Activated CD8-positive, alpha-beta memory T cell treated with anti-CD3 and anti-CD28 coated beads, Interleukin-2, amount 50 U/mL, for 1 hour (primary cell): ENCODE measurements around the gene RFLNA.
"Not testable (repeated sequence)": the region's sequence is repeated elsewhere in the genome, so short reads cannot be mapped to it uniquely, and the experiment has no call there.

Experiments
- DNase-seq: peaks from one replicate; pipeline ENCODE4 v3.0.0-alpha.2; 2020; ENCODE audit errors: extremely low read depth

The RFLNA gene

GRCh38 chr12:124282287-124282686 is 12.6 kb upstream of the RFLNA start:
- no peak for DNase-seq

DNA sequence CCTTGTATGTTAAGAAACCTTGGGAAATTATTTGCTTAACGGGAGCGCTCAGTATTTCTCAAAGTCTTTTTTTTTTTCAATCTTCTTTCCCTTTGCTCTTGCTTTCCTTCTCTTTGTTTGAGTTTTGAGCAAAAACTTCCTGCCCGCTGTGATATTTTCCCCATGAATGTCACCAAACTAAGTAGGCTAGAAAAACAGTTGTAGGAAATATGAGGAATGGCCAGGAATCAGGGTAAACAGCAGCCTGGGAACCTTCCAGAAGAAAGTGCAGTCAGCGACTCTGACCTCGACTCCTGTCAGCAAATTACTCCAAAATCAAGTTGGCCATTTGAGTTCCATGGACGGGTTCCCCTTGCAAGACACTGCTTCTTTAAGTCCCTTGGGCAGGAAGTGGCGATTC is 11.6 kb upstream of the RFLNA start:
- DNase-seq, result no peak

DNA sequence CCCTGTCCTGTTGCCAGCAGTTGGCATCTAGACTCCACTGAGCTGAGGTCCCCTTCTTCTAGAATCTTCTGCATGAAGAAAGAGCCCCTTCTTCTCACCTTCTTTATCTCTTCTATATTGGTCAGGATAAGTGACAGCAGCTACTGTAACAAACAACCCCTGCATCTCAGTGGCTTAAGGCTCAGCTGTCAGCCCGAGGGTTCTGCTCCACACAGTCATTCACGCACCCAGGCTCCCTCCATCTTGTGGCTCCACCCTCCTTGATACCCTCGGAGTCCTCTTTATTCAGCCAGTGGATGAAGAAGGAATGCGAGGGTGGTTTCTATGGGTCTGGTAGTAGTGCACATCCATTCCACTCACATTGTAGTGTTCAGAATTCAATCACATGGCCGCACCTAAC is 10.5 kb upstream of the RFLNA start:
- no peak for DNase-seq

DNA sequence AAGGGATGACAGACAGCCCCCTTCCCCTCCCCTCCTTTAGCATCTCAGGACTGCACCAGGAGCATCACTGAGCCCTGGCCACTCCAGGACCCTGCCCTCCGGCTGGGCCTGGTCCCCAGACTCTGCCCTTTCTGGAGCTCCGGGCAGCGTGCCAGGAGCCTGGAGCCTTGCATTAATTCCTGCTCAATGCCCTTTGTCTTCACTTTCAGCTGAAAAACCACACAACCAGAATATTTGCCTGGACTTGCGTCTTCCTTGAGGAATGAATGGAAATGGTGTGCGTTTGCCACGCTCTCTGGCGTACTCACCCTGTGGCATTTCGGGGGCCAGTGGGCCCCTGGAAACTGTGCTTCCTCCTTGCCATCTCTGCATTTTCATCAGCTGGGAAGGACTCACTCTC is 8.5 kb upstream of the RFLNA start:
- DNase-seq, result no peak

DNA sequence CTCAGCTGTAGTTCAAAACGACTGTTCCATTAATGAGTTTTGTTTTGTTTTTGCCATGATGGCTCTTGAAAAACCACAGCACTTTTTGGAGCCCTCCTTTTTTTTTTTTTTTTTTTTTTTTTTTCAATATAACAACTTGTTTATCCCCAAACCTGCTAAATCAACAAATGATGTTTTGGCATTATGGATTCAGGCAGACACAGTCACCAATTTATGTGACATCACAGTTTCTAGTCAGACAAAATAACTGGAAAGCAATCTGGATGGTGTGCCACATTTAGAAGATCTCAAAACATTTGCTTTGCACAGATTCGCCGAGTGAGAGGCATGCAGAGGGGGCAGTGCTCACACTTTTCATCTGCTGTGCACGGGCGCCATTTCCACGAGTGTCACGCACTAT is 7.9 kb upstream of the RFLNA start:
- no peak for DNase-seq

GRCh38 chr12:124289634-124290600 is 5.0 kb upstream of the RFLNA start:
- DNase-seq, result no peak

DNA sequence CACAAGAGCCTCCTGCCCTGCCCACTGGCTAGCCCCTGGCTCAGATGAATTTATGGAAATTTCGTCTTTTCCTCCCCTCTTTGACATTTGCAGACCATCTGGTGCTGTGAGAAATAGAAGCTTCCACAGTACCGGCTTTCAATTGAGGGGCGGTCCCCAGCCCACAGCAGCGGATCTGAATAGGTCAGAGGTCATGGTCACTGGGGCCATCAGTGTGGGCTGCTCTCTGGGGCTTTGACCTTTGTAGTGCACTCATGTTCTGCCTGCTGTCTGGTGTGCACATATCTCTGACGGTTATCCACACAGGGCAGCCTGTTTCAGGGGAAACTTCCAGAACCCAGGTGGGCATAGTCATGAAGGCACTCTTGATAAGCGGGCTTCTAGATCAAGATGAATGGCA is 2.5 kb upstream of the RFLNA start:
- DNase-seq, result no peak

GRCh38 chr12:124293286-124294003 is 1.4 kb upstream of the RFLNA start:
- no peak for DNase-seq

- no peak for DNase-seq
Observed at GRCh38 chr12:124295431-124296058, 652 bp downstream of the RFLNA start.

- no peak for DNase-seq
Observed at GRCh38 chr12:124296295-124296915, 1.5 kb downstream of the RFLNA start.

DNA sequence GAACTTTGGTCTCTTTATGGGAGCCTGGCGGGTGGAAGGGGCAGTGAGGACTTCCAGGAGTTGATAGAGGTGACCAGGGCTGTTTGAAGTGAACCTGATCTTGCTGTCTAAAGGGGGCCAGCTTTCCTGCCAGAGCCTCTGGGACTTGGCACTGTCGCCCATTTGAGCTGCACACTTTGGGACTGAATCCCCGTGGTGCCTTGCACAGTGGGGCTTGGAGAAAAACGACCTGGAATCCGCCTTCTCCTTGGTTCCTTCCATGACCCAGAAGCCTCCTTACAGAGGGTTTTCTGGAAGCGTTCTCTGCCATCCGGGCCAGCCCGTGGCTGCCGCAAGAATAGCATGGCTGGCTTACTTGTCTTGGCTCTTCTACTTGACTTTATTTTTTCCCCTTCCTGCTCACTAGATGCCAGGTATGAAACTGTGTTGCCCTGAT is 2.0 kb downstream of the RFLNA start:
- no peak for DNase-seq

- DNase-seq, result no peak
Observed at GRCh38 chr12:124297389-124297788, 2.5 kb downstream of the RFLNA start.

DNA sequence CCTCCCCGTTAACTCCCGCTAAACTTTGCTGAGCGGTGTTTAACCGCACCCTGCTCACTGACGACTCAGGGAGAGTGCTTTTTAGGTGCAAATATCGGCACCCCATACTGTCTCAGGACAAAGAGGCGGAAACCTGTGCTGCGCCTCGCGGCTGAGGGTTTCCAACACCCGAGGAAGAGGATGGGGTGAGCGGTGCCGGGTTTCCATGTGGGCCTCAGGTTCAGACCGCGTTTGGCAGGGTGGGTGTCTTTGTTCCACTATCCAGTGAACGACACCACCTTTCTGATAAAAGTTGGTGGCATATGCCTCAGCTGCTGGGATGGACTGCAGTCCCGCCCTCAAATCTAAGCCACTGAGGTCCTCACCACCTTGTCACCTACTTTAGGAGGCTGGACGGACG is 3.0 kb downstream of the RFLNA start:
- no peak for DNase-seq

DNA sequence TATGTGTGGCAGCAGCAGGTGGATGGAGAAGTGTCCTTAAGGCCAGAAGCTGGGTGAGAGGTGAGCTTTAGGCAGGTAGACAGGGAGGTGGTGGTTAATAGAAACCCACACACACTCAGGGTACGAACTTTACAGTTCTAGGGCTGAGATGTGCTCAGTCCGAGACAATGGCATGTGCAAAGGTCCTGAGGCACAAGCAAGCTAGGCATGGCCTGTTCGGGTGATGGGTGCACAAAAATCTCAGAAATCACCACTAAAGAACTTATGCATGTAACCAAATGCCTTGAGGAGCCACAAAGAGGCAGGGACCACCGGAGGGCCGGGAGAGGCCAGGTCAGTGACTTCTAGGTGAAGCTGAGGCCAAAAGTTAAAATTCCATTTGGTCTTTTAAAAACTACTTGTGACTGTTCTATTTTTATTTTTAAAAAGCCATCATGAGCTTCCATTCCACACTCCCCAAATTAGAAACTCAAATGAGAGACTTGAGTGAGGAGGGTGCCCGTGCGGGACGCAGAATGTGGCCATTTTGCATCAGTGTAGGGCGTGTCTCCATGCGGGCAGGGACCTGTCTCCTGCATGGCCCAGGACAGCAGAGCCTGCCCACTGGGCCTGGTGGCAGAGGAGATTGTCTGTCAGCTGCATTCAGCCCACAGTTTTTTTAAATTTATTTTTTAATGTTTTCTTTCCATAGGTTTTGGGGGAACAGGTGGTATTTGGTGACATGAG is 4.0 kb downstream of the RFLNA start:
- DNase-seq, result no peak

DNA sequence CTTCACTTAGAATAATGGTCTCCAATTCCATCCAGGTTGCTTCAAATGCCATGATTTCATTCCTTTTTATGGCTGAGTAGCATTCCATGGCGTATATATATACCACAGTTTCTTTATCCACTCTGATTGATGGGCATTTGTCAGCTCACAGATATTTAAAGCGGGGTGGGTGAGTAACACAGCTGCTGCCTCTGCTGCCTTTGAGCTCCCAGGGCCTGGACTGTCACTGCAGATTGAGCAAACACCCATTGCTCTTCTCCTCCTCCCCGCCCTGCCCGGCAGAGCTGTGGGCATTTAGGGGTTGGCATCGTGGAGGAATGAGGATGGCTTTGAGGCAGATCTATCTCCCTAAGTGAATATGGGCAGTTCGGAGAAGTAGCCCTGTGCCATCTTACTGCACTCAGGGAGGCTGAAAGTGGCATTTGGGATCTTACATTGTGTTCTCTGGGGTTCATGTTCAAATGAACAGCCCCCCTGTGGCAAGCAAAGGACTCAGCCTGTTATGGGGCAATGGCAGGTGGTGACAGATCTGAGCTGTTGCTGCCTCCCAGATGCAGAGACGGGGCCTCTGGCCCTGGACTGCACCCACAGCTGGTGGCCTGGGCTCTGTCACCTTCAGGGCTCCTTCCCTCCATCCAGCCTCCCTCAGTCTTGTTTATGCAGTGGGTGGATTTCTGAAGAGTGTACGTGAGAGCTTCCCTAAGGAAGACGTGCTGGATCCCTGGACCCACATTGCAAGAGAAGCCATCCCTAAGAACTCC is 4.9 kb downstream of the RFLNA start:
- DNase-seq, result no peak

DNA sequence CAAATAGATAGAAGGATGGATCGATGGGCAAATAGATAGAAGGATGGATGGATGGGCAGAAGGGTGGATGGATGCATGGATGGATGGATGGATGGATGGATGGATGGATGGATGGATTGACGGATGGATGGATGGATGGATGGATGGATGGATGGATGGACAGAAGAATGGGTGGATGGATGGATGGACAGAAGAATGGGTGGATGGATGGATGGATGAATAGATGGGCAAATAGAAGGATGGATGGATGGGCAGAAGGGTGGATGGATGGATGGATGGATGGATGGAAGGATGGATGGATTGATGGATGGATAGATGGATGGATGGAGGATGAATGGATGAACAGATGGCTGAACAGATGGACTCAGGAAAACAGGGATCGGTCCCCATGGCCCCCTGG is 5.8 kb downstream of the RFLNA start:
- not testable (repeated sequence) for DNase-seq

- DNase-seq, result no peak
Observed at GRCh38 chr12:124301084-124301654, 6.3 kb downstream of the RFLNA start.

- DNase-seq, result no peak
Observed at GRCh38 chr12:124302241-124302806, 7.4 kb downstream of the RFLNA start.

GRCh38 chr12:124302807-124303578 is 8.1 kb downstream of the RFLNA start:
- DNase-seq, result no peak
